DND-41 (cell line): Measurements from ENCODE around the gene TOM1L1.

ENCODE experiments used
- ATAC-seq: fragments of 200-7000 bp; cut with Tn5 transposase; 3 replicates; pipeline ENCODE4 v1.9.1; 2021; ENCODE audit warnings: low read depth; ENCODE audit not compliant: insufficient read depth
- DNase-seq: peaks from one replicate; pipeline ENCODE4 v3.0.0-alpha.2; 2020
- H2AFZ ChIP-seq: 2 replicates; pipeline ENCODE4 v1.6.0; 2012; ENCODE audit warnings: low read depth, low read length
- H3K27ac ChIP-seq: 2 replicates; pipeline ENCODE4 v1.5.1; 2012; ENCODE audit warnings: low read length, inconsistent platforms
- H3K27me3 ChIP-seq: fragments of 200-600 bp; sonication (generic); 2 replicates; pipeline ENCODE4 v1.6.0; 2012; ENCODE audit warnings: low read length, mild to moderate bottlenecking, inconsistent platforms; ENCODE audit not compliant: insufficient read depth, poor library complexity
- H3K36me3 ChIP-seq: 2 replicates; pipeline ENCODE4 v1.5.1; 2012; ENCODE audit warnings: low read length, inconsistent platforms; ENCODE audit not compliant: insufficient read depth
- H3K4me1 ChIP-seq: 2 replicates; pipeline ENCODE4 v1.5.1; 2012; ENCODE audit warnings: mild to moderate bottlenecking, low read length; ENCODE audit not compliant: insufficient read depth
- H3K4me2 ChIP-seq: 2 replicates; pipeline ENCODE4 v1.6.0; 2012; ENCODE audit warnings: mild to moderate bottlenecking, moderate library complexity, low read length, inconsistent platforms; ENCODE audit not compliant: insufficient read depth
- H3K4me3 ChIP-seq, 2 experiments: fragments of 200-600 bp in 1 of 2; shearing (Covaris generic) in 1 of 2; 2 replicates each; pipeline ENCODE4 v1.5.1; 2012 to 2016; ENCODE audit warnings: inconsistent platforms in 2 of 2, low read length in 2 of 2, mild to moderate bottlenecking in 2 of 2, low read depth in 1 of 2, moderate library complexity in 1 of 2
- H3K79me2 ChIP-seq: 2 replicates; pipeline ENCODE4 v1.6.0; 2012; ENCODE audit warnings: low read length, inconsistent platforms; ENCODE audit not compliant: insufficient read depth
- H3K9ac ChIP-seq: 2 replicates; pipeline ENCODE4 v1.6.0; 2012; ENCODE audit warnings: low read depth, mild to moderate bottlenecking, inconsistent platforms, low read length, moderate library complexity
- H3K9me3 ChIP-seq: 2 replicates; pipeline ENCODE4 v1.5.1; 2012; ENCODE audit warnings: low read length, moderate library complexity, mild to moderate bottlenecking, inconsistent platforms; ENCODE audit not compliant: insufficient read depth, severe bottlenecking
- H4K20me1 ChIP-seq: 2 replicates; pipeline ENCODE4 v1.6.0; 2012; ENCODE audit warnings: low read length; ENCODE audit not compliant: insufficient read depth
- CTCF ChIP-seq: IDR thresholded peaks from 2 replicates; pipeline ENCODE4 v1.5.1; 2012; ENCODE audit warnings: borderline replicate concordance, low read length, moderate library complexity, mild to moderate bottlenecking; ENCODE audit not compliant: poor library complexity, severe bottlenecking; ENCODE audit errors: extremely low read depth
- EZH2 ChIP-seq: IDR thresholded peaks from 3 replicates; pipeline ENCODE4 v1.6.1; 2012; ENCODE audit warnings: borderline replicate concordance, low read depth, mild to moderate bottlenecking, moderate library complexity, low read length, inconsistent platforms; ENCODE audit not compliant: severe bottlenecking

The TOM1L1 gene

DNA sequence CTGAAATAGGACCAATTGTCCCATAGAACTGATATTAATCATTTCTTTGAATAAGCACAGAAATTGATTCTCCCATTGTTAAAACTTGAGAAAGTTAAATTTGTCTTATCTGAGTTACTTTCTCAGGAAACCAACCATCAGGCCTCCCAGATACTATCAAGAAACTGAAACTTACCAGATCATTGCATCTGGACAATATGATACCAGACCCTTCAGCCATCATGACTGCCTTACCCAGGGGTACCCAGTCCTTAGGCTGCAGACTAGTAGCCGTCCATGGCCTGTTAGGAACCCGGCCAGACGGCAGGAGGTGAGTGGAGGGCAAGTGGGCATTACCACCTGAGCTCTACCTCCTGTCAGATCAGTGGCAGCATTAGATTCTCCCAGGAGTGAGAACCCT is 75.7 kb downstream of the TOM1L1 start:
- TF ChIP-seq CTCF (no peak), EZH2 (no peak)
- Histone ChIP-seq H3K9ac (no peak overlapping the region), H3K36me3 (no peaks in the 10 kb centered on the region), H2AFZ (no peak overlapping the region), H3K4me2 (no peak overlapping the region), H3K9me3 (peaks cover 12% of the 10 kb centered on the region), H3K27me3 (no peaks in the 10 kb centered on the region), H3K79me2 (peaks cover 24% of the 10 kb centered on the region), H3K27ac (no peak overlapping the region), H4K20me1 (peaks cover 5% of the 10 kb centered on the region; the same call in 1 of the 2 replicates), H3K4me3 (no peak overlapping the region), H3K4me1 (0 out of 2 replicates have a peak, but pooled peaks cover 2% of the 10 kb centered on the region)
- DNase-seq: no peak
- ATAC-seq: no peak

- H3K4me1 ChIP-seq: 0 out of 2 replicates have a peak, but pooled peaks cover 1% of the 10 kb centered on the region
- H3K9me3 ChIP-seq: peaks cover 12% of the 10 kb centered on the region
- peaks cover 5% of the 10 kb centered on the region; the same call in 1 of the 2 replicates for H4K20me1 ChIP-seq
- H3K27ac ChIP-seq: no peak overlapping the region
- TF ChIP-seq EZH2 (no peak), CTCF (no peak)
- H3K4me2 ChIP-seq: no peak overlapping the region
- no peak for DNase-seq
- H3K9ac ChIP-seq: no peak overlapping the region
- H3K36me3 ChIP-seq: no peaks in the 10 kb centered on the region
- peaks cover 20% of the 10 kb centered on the region for H3K79me2 ChIP-seq
- no peak for ATAC-seq
- no peak overlapping the region for H2AFZ ChIP-seq
- H3K27me3 ChIP-seq: no peaks in the 10 kb centered on the region
- H3K4me3 ChIP-seq: no peak overlapping the region
These were observed 77.1 kb downstream of the TOM1L1 start for GRCh38 chr17:54977744-54978143.

DNA sequence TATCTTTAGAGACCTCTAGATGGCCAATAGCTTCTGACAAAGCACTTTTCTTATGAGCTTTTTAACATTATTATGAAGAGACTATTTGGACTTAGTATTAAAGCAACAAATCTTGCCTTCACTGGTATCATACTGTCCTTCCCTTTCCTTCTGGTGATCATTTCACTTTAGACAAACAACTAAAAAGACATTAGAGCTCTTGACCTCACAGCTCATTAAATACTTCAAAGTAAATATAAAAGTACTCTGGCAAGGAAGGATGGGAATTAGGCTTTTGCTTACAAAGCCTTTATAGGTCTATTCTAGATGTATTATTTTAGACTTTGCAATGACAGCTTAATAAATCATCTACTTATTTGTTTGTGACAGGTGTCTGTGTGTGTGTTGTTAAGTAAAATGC is 79.0 kb downstream of the TOM1L1 start:
- Histone ChIP-seq H3K9ac (no peak overlapping the region), H3K27me3 (no peaks in the 10 kb centered on the region), H3K27ac (no peak overlapping the region), H4K20me1 (peaks cover 3% of the 10 kb centered on the region; the same call in 1 of the 2 replicates), H3K4me2 (no peak overlapping the region), H2AFZ (no peak overlapping the region), H3K79me2 (peaks cover 21% of the 10 kb centered on the region), H3K4me3 (no peak overlapping the region), H3K9me3 (peaks cover 12% of the 10 kb centered on the region), H3K36me3 (no peaks in the 10 kb centered on the region), H3K4me1 (no peaks in the 10 kb centered on the region)
- TF ChIP-seq EZH2: no peak
- no peak for DNase-seq
- ATAC-seq: no peak

GRCh38 chr17:54980375-54980774 is 79.7 kb downstream of the TOM1L1 start:
- Histone ChIP-seq H4K20me1 (no peaks in the 10 kb centered on the region), H3K9me3 (peaks cover 12% of the 10 kb centered on the region), H2AFZ (no peak overlapping the region), H3K4me3 (no peak overlapping the region), H3K27me3 (no peaks in the 10 kb centered on the region), H3K9ac (no peak overlapping the region), H3K79me2 (peaks cover 21% of the 10 kb centered on the region), H3K27ac (no peak overlapping the region), H3K4me1 (0 out of 2 replicates have a peak, but pooled peaks cover 3% of the 10 kb centered on the region), H3K4me2 (no peak overlapping the region), H3K36me3 (no peaks in the 10 kb centered on the region)
- DNase-seq (no peak), ATAC-seq (no peak)
- TF ChIP-seq EZH2: no peak
- no peak for TF ChIP-seq CTCF
